GM12878 (cell line): Measurements from ENCODE around the gene ADAMTSL1. TPM values are rescaled to one million over a fixed set of nuclear protein-coding genes. Genes with fewer than 3 reads are reported as not detected.

ENCODE experiments used
- ATAC-seq: fragments of 200-7000 bp; cut with Tn5 transposase; 3 replicates; pipeline ENCODE4 v1.9.1; 2020; ENCODE audit warnings: mild to moderate bottlenecking, moderate library complexity
- BruUV-seq: library from RNA; stranded (reverse); fragments of 400-500 nt; replicated peaks from 2 replicates; lab custom pipeline; 2021; lab: Mats Ljungman, UMichigan
- CTCF ChIA-PET: fragments of 300-600 bp; sonication (Branson Sonifier 250); formaldehyde crosslinking; extraction: SDS; loops from one replicate; lab custom pipeline; 2021; ENCODE audit warnings: inconsistent platforms; lab: Yijun Ruan, JAX
- POLR2A ChIA-PET: fragments of 350-600 bp; formaldehyde crosslinking; extraction: SDS; loops from one replicate; lab custom pipeline; 2021; ENCODE audit warnings: inconsistent platforms; lab: Charles Lee
- RAD21 ChIA-PET: fragments of 300-600 bp; sonication (Branson Sonifier 250); formaldehyde crosslinking; loops from one replicate; lab custom pipeline; 2023; ENCODE audit warnings: antibody characterized with exemption; ENCODE audit not compliant: unreplicated experiment; lab: Charles Lee
- SMC1A ChIA-PET: fragments of 300-600 bp; sonication (Branson Sonifier 250); formaldehyde crosslinking; loops from one replicate; lab custom pipeline; 2023; ENCODE audit not compliant: unreplicated experiment, uncharacterized antibody; lab: Charles Lee
- DNase-seq: peaks from one replicate; pipeline ENCODE4 v3.0.0-alpha.2; 2011; ENCODE audit warnings: low read depth, low spot score
- FAIRE-seq: peaks from 3 replicates; lab custom pipeline; 2011; peaks lifted over from hg19 to GRCh38; lab: Jason Lieb, UNC
- H2AFZ ChIP-seq: 2 replicates; pipeline ENCODE4 v1.6.0; 2011; ENCODE audit warnings: low read depth, low read length, control low read depth; ENCODE audit not compliant: control insufficient read depth
- H3K27ac ChIP-seq: 2 replicates; pipeline ENCODE4 v1.5.1; 2011; ENCODE audit warnings: control low read depth; ENCODE audit not compliant: control insufficient read depth, insufficient read depth
- H3K27me3 ChIP-seq, 2 experiments: replicated peaks in 1 of 2; 2 replicates each; pipeline versions ENCODE4 v1.6.0 to v1.6.1; 2011; ENCODE audit warnings: low read length in 1 of 2; ENCODE audit not compliant: control insufficient read depth in 2 of 2, insufficient read depth in 2 of 2
- H3K36me3 ChIP-seq, 2 experiments: 2 replicates each; pipeline ENCODE4 v1.5.1; 2011; ENCODE audit warnings: low read length in 1 of 2; ENCODE audit not compliant: control insufficient read depth in 2 of 2, insufficient read depth in 2 of 2
- H3K4me1 ChIP-seq: 2 replicates; pipeline ENCODE4 v1.6.1; 2011; ENCODE audit warnings: mild to moderate bottlenecking, low read length, moderate library complexity, mixed read lengths; ENCODE audit not compliant: control insufficient read depth, insufficient read depth
- H3K4me2 ChIP-seq: 2 replicates; pipeline ENCODE4 v1.6.0; 2011; ENCODE audit warnings: control low read depth; ENCODE audit not compliant: control insufficient read depth, insufficient read depth
- H3K4me3 ChIP-seq: fragments of 200-600 bp; sonication (generic); 2 replicates; pipeline ENCODE4 v1.5.1; 2016
- H3K79me2 ChIP-seq: 2 replicates; pipeline ENCODE4 v1.6.0; 2011; ENCODE audit warnings: low read length; ENCODE audit not compliant: control insufficient read depth, insufficient read depth
- H3K9ac ChIP-seq: 2 replicates; pipeline ENCODE4 v1.8.0; 2011; ENCODE audit warnings: low read length, control low read depth, mixed read lengths; ENCODE audit not compliant: control insufficient read depth, insufficient read depth
- H3K9me3 ChIP-seq: replicated peaks from 3 replicates; pipeline ENCODE4 v1.5.1; 2011; ENCODE audit warnings: mild to moderate bottlenecking, low read length; ENCODE audit not compliant: control insufficient read depth, insufficient read depth
- H4K20me1 ChIP-seq: 2 replicates; pipeline ENCODE4 v1.6.0; 2011; ENCODE audit not compliant: control insufficient read depth, insufficient read depth
- BHLHE40 ChIP-seq, 2 experiments: fragments of 450-650 bp in 1 of 2; IDR thresholded peaks; 2 replicates each; pipeline ENCODE4 v1.6.1; 2011 to 2017; ENCODE audit warnings: low read depth in 2 of 2, borderline replicate concordance in 1 of 2, improper control_type of control experiment in 1 of 2, low read length in 1 of 2, mild to moderate bottlenecking in 1 of 2
- JUND ChIP-seq: IDR thresholded peaks from 2 replicates; pipeline ENCODE4 v1.6.1; 2012; ENCODE audit warnings: low read depth, mild to moderate bottlenecking, low read length, improper control_type of control experiment, moderate library complexity
- KDM1A ChIP-seq: fragments of 200-600 bp; sonication (generic); IDR thresholded peaks from 2 replicates; pipeline ENCODE4 v1.6.1; 2016; ENCODE audit warnings: borderline replicate concordance
- RAD21 ChIP-seq: IDR thresholded peaks from 2 replicates; pipeline ENCODE4 v1.6.1; 2011; ENCODE audit warnings: mild to moderate bottlenecking, low read depth, low read length, moderate library complexity; ENCODE audit not compliant: insufficient read depth
- RAD51 ChIP-seq: fragments of 450-650 bp; IDR thresholded peaks from 2 replicates; pipeline ENCODE4 v1.6.1; 2016; ENCODE audit warnings: moderate library complexity, mild to moderate bottlenecking, inconsistent platforms
- RUNX3 ChIP-seq: IDR thresholded peaks from 2 replicates; pipeline ENCODE4 v1.6.1; 2012; ENCODE audit warnings: low read length, inconsistent platforms
- SMAD5 ChIP-seq: IDR thresholded peaks from 2 replicates; pipeline ENCODE4 v1.6.1; 2016; ENCODE audit warnings: antibody characterized with exemption, low read depth
- SMARCA5 ChIP-seq: fragments of 450-650 bp; IDR thresholded peaks from 2 replicates; pipeline ENCODE4 v1.6.1; 2017; ENCODE audit warnings: mild to moderate bottlenecking
- YBX1 ChIP-seq: fragments of 450-650 bp; IDR thresholded peaks from 2 replicates; pipeline ENCODE4 v1.6.1; 2016; ENCODE audit warnings: antibody characterized with exemption
- WGBS: methylation state at CpG from one replicate; pipeline ENCODE4 v1.1.6; 2016; ENCODE audit warnings: low lambda C conversion rate; ENCODE audit not compliant: insufficient replicate concordance, insufficient coverage; ENCODE audit errors: missing lambda C conversion rate; 5-methylcytosine and 5-hydroxymethylcytosine counted together
- in situ Hi-C: fragments of 300-500 bp; cut with MboI; formaldehyde crosslinking; loops from 9 replicates; pipeline ENCODE4 v1.14.3; 2018; ENCODE audit warnings: mixed read lengths
- intact Hi-C: fragments of 100-400 bp; cut with micrococcal nuclease; formaldehyde crosslinking; loops from one replicate; pipeline ENCODE4 v1.14.2; 2022; ENCODE audit not compliant: unreplicated experiment
- polyA plus RNA-seq, 11 experiments: library from polyadenylated mRNA; depleted of rRNA in 4 of 11; unstranded in 6 of 11; stranded (reverse) in 5 of 11; fragments of >200 nt; fragmentation: Nextera tagmentation in 4 of 11; fragmentation: Illumina TruSeq in 1 of 11; extraction: Ambion mirVana in 4 of 11; extraction: Trizol in 1 of 11; gene quantifications; 1 replicate in 1 of 11; 2 replicates in 10 of 11; pipeline versions ENCODE4 v1.2.1 to v1.2.3, GENCODE V29; 2011 to 2016; ENCODE audit warnings: inconsistent platforms in 2 of 11, missing spikeins in 2 of 11, low read depth in 1 of 11
- total RNA-seq, 4 experiments: library from RNA; depleted of rRNA in 3 of 4; stranded (reverse); fragments of >200 nt in 3 of 4; fragmentation: Illumina TruSeq in 1 of 4; extraction: Trizol in 1 of 4; gene quantifications; 2 replicates each; pipeline versions ENCODE4 v1.2.1 to v1.2.3, GENCODE V29; 2013 to 2021
- TF ChIP-seq, protein P1 (sequence below): fragments of 450-650 bp; IDR thresholded peaks from 2 replicates; pipeline ENCODE4 v1.6.1; 2017; ENCODE audit warnings: borderline replicate concordance

The ADAMTSL1 gene
- total and polyA plus RNA-seq, 10 of the 15 experiments (the other 5 are each of a cell fraction or from before 2014, with no cell fraction given): 0.01 to 0.10 (median 0.07) TPM; not detected in 6

DNA sequence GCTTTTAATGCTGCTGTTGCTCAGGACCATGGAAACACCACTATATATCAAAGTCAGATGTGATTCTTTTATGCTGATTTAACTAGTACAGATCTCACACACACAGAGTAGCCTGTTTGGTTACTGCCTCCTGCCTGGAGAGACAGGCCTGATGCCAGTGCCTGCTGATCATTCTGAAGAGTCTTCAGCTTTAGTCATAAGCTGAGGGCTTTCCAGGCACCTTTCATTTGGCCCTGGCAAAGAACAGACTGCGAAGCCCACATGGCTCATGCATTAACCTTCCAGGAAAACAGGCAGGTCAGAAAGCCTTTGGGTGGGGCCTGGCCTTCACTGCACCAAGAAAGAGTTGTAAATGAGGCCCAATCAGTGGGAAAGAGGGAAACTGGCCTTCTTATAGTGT is 414.3 kb downstream of the ADAMTSL1 start:
- no peak overlapping the region for H3K4me3 ChIP-seq
- H3K36me3 ChIP-seq: no peaks in the 10 kb centered on the region
- H3K4me1 ChIP-seq: peaks cover 12% of the 10 kb centered on the region
- no peaks in the 10 kb centered on the region; the same call in 2 of the 3 replicates for H3K9me3 ChIP-seq
- H3K4me2 ChIP-seq: no peak overlapping the region
- SMC1A ChIA-PET: no interaction called here
- no peak for TF ChIP-seq BHLHE40 (IDR thresholded peaks at IDR 0.05; ENCODE audit: borderline replicate concordance in 1 of 2, low read depth in 2 of 2, low read length in 1 of 2)
- TF ChIP-seq RAD21: no peak
- TF ChIP-seq RAD51: no peak
- no peak for TF ChIP-seq RUNX3
- TF ChIP-seq, all 136 proteins: peak for 0
- POLR2A ChIA-PET: no interaction called here
- DNase-seq: no peak
- CTCF ChIA-PET: no interaction called here
- Histone ChIP-seq H4K20me1 (no peaks in the 10 kb centered on the region), H3K79me2 (no peaks in the 10 kb centered on the region), H3K27ac (no peak overlapping the region), H2AFZ (no peak overlapping the region; the same call in 1 of the 2 replicates), H3K27me3 (no peaks in the 10 kb centered on the region; a peak in 1 of 4 replicates), H3K9ac (no peak overlapping the region)
- RAD21 ChIA-PET: no interaction called here
- no peak for FAIRE-seq
- no TSS peak for BruUV-seq
- intact Hi-C loops: no loop called here
- ATAC-seq: no peak
- 4% methylated on average over 1 of the region's 1 CpG for WGBS
- in situ Hi-C loops: no loop called here

DNA sequence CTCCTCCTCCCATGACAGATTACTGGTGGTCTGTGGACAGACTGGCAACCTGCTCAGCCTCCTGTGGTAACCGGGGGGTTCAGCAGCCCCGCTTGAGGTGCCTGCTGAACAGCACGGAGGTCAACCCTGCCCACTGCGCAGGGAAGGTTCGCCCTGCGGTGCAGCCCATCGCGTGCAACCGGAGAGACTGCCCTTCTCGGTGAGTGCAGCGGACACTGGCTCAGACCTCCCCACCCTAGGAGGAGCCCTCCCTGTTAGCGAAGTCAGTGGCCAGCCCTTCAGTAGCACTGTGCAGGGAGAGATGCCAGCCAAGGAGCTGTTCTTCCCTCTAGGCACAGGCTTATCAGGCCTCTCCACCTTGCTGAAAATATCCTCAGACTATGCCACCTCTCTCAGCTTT is 415.6 kb downstream of the ADAMTSL1 start:
- no peaks in the 10 kb centered on the region for H4K20me1 ChIP-seq
- H3K79me2 ChIP-seq: no peaks in the 10 kb centered on the region
- BruUV-seq: no TSS peak
- no peaks in the 10 kb centered on the region; a peak in 1 of 4 replicates for H3K27me3 ChIP-seq
- ChIA-PET POLR2A (no interaction called here), CTCF (no interaction called here), SMC1A (no interaction called here), RAD21 (no interaction called here)
- H2AFZ ChIP-seq: no peak overlapping the region; the same call in 1 of the 2 replicates
- no peak overlapping the region for H3K9ac ChIP-seq
- H3K27ac ChIP-seq: no peak overlapping the region
- in situ Hi-C loops: no loop called here
- DNase-seq (no peak), ATAC-seq (no peak; the same call in 2 of the 3 replicates), FAIRE-seq (no peak)
- intact Hi-C loops: no loop called here
- no peaks in the 10 kb centered on the region; the same call in 2 of the 3 replicates for H3K9me3 ChIP-seq
- H3K4me3 ChIP-seq: no peak overlapping the region
- no peak overlapping the region for H3K4me2 ChIP-seq
- TF ChIP-seq KDM1A (no peak), SMARCA5 (no peak), JUND (no peak), SMAD5 (no peak), YBX1 (no peak)
- TF ChIP-seq, protein P1, sequence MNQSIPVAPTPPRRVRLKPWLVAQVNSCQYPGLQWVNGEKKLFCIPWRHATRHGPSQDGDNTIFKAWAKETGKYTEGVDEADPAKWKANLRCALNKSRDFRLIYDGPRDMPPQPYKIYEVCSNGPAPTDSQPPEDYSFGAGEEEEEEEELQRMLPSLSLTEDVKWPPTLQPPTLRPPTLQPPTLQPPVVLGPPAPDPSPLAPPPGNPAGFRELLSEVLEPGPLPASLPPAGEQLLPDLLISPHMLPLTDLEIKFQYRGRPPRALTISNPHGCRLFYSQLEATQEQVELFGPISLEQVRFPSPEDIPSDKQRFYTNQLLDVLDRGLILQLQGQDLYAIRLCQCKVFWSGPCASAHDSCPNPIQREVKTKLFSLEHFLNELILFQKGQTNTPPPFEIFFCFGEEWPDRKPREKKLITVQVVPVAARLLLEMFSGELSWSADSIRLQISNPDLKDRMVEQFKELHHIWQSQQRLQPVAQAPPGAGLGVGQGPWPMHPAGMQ: no peak
- no peaks in the 10 kb centered on the region for H3K36me3 ChIP-seq
- H3K4me1 ChIP-seq: peaks cover 12% of the 10 kb centered on the region
- WGBS: 68% methylated on average over 12 of the region's 12 CpGs
